Bronchial epithelial cell (primary cell): ENCODE data around the gene USF3. TPM values are rescaled to one million over a fixed set of nuclear protein-coding genes. Genes with fewer than 3 reads are reported as not detected.

ENCODE experiments used
- DNase-seq: peaks from one replicate; pipeline ENCODE4 v3.0.0-alpha.2; 2010; ENCODE audit warnings: low read depth
- FAIRE-seq: peaks from 2 replicates; lab custom pipeline; 2011; peaks lifted over from hg19 to GRCh38; lab: Jason Lieb, UNC
- H3K27me3 ChIP-seq: 2 replicates; pipeline ENCODE4 v1.5.1; 2011; ENCODE audit warnings: low read length; ENCODE audit not compliant: control insufficient read depth, insufficient read depth
- H3K36me3 ChIP-seq: 2 replicates; pipeline ENCODE4 v1.5.1; 2011; ENCODE audit warnings: low read length; ENCODE audit not compliant: control insufficient read depth, insufficient read depth
- H3K4me3 ChIP-seq: 2 replicates; pipeline ENCODE4 v1.5.1; 2011; ENCODE audit warnings: mild to moderate bottlenecking, low read depth, low read length, control low read depth
- CTCF ChIP-seq: IDR thresholded peaks from 2 replicates; pipeline ENCODE4 v1.5.1; 2011; ENCODE audit warnings: mild to moderate bottlenecking, moderate library complexity, low read length, control low read depth, inconsistent platforms; ENCODE audit not compliant: insufficient read depth, severe bottlenecking
- total RNA-seq: library from RNA; depleted of rRNA; stranded (reverse); fragments of >200 nt; gene quantifications from 2 replicates; pipeline ENCODE4 v1.2.1, GENCODE V29; 2014

USF3 gene
- total RNA-seq, 1 donor from 2014 or later = 4.2 TPM

- FAIRE-seq = no peak
Measured at GRCh38 chr3:113684271-113684819, 12.1 kb downstream of the USF3 start.

GRCh38 chr3:113678773-113679172 lies 17.7 kb downstream of the USF3 start:
- H3K4me3 ChIP-seq = no peak overlapping the region
- no peak for TF ChIP-seq CTCF
- FAIRE-seq = no peak

More at GRCh38 chr3:113684271-113684819, 12.1 kb downstream of the USF3 start:
- TF ChIP-seq CTCF = no peak
- H3K27me3 ChIP-seq = no peaks in the 10 kb centered on the region
- no peak overlapping the region for H3K4me3 ChIP-seq
- peaks cover 2% of the 10 kb centered on the region for H3K36me3 ChIP-seq
- DNase-seq = no peak

GRCh38 chr3:113677737-113678136 lies 18.7 kb downstream of the USF3 start:
- Histone ChIP-seq H3K27me3 (no peaks in the 10 kb centered on the region), H3K36me3 (peaks cover 1% of the 10 kb centered on the region), H3K4me3 (no peak overlapping the region)
- no peak for FAIRE-seq
- no peak for TF ChIP-seq CTCF
- DNase-seq = no peak

More at GRCh38 chr3:113678773-113679172, 17.7 kb downstream of the USF3 start:
- H3K36me3 ChIP-seq = peaks cover 1% of the 10 kb centered on the region
- no peaks in the 10 kb centered on the region for H3K27me3 ChIP-seq
- no peak for DNase-seq

- DNase-seq = no peak
- H3K4me3 ChIP-seq = no peak overlapping the region
- FAIRE-seq = no peak
- TF ChIP-seq CTCF = no peak
- peaks cover 1% of the 10 kb centered on the region for H3K36me3 ChIP-seq
- no peaks in the 10 kb centered on the region for H3K27me3 ChIP-seq
Measured at GRCh38 chr3:113676261-113676660, 20.2 kb downstream of the USF3 start.

GRCh38 chr3:113673593-113673992 lies 22.8 kb downstream of the USF3 start:
- peaks cover 1% of the 10 kb centered on the region for H3K36me3 ChIP-seq
- FAIRE-seq (no peak), DNase-seq (no peak)
- TF ChIP-seq CTCF = no peak
- H3K27me3 ChIP-seq = no peaks in the 10 kb centered on the region
- H3K4me3 ChIP-seq = no peak overlapping the region

- H3K27me3 ChIP-seq = no peaks in the 10 kb centered on the region
- no peaks in the 10 kb centered on the region for H3K36me3 ChIP-seq
- FAIRE-seq (no peak), DNase-seq (peak; percentile 9)
- no peak overlapping the region for H3K4me3 ChIP-seq
- no peak for TF ChIP-seq CTCF
Measured at GRCh38 chr3:113668015-113668414, 28.4 kb downstream of the USF3 start.
